ENCODE data around the gene ASPHD2.

DNA sequence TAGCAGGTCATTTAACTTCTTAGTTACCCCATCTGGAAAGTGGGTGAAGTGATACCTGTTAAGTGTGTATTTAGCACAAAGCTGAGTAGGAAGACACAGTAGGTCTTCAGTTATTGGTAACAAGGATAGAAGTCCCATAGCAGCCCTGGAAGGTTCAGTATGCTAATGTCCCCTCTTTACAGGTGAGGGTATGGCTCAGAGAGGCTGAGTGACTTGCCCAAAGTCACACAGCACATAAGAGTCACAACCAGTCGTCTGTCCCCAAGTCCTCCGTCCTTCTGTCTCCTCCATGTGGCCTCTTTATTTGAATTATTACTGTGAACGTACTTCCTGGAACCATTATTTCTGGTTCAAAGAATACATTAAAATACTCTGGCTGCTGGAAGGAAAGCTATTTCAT is 10.5 kb downstream of the ASPHD2 start:
- no peak for TF ChIP-seq POLR2A (IDR thresholded peaks at IDR 0.05)
- TF ChIP-seq, protein P1, sequence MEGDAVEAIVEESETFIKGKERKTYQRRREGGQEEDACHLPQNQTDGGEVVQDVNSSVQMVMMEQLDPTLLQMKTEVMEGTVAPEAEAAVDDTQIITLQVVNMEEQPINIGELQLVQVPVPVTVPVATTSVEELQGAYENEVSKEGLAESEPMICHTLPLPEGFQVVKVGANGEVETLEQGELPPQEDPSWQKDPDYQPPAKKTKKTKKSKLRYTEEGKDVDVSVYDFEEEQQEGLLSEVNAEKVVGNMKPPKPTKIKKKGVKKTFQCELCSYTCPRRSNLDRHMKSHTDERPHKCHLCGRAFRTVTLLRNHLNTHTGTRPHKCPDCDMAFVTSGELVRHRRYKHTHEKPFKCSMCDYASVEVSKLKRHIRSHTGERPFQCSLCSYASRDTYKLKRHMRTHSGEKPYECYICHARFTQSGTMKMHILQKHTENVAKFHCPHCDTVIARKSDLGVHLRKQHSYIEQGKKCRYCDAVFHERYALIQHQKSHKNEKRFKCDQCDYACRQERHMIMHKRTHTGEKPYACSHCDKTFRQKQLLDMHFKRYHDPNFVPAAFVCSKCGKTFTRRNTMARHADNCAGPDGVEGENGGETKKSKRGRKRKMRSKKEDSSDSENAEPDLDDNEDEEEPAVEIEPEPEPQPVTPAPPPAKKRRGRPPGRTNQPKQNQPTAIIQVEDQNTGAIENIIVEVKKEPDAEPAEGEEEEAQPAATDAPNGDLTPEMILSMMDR (IDR thresholded peaks at IDR 0.05) = no peak

All from tibial nerve (tissue), 3 donors.